Measurements from ENCODE around the gene ZNF223.
A peak's percentile ranks its signal among the peaks of the same experiment; 100 is the strongest.

ZNF223 gene

DNA sequence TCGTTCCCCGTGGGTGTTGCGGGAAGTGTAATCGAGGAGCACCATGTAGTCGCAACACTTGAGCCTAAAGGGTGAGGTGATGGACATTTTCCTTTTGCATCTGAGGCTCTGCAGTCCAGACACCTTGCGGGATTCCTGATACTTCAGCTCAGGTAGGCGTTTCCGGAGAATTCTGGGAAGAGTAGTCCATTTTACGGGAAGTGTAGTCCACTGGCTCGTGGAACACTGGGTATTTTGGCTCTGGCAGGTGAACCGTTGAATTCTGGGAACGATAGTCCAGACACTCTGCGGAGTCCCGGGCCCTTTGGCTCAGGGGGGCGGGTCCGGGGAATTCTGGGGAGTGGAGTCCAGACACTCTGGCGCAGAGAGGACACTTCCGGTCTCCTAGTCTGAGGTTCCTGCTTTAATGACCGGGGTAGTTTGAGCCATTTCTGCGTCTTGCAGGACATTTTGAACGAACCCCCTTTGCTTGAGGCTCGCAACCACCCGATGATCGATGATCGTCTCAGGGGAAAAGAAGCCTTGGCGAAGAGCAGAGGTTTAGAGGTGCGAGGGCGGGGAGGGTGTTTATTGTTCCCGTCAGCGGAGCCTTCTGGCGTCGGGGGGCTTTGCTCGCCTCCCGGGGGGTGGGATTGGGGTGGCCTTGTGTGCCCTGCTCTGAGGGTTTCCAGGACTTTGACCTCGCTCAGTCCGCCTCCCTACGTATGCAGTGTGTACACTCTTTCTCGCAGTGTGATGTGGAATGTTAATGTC lies at the start of gene ZNF223:
Gene ZNF223, plus strand, starts transcription at position 387 of the 753 bp plus-strand sequence. CDS start 3,141 bp downstream, outside the sequence.
- TF ChIP-seq CTCF (IDR thresholded peaks at IDR 0.05; ENCODE audit: insufficient read depth, low read length, poor library complexity, severe bottlenecking) (no peak), EZH2phosphoT487 (conservative IDR thresholded peaks at IDR 0.05; ENCODE audit: low read length) (no peak)
- Histone ChIP-seq H3K27me3 (ENCODE audit: low read length) (no peaks in the 10 kb centered on the region), H3K4me3 (ENCODE audit: insufficient read depth, low read length, poor library complexity, severe bottlenecking) (no peak within 1 kb of the TSS), H3K9me3 (ENCODE audit: insufficient read depth, low read length) (no peaks in the 10 kb centered on the region), H3K9ac (ENCODE audit: low read length) (no peak within 1 kb of the TSS), H3K4me2 (ENCODE audit: low read depth, low read length, poor library complexity, severe bottlenecking) (no peak within 1 kb of the TSS), H3K36me3 (ENCODE audit: low read length) (no peaks in the 10 kb centered on the region), H3K79me2 (ENCODE audit: insufficient read depth, low read length) (no peaks in the 10 kb centered on the region), H3F3A (ENCODE audit: insufficient read depth) (no peaks in the 10 kb centered on the region), H4K20me1 (ENCODE audit: low read depth, low read length) (no peaks in the 10 kb centered on the region), H3K27ac (ENCODE audit: low read depth, low read length) (no peak within 1 kb of the TSS), H2AFZ (ENCODE audit: low read depth, low read length, severe bottlenecking) (no peak within 1 kb of the TSS), H3K9me2 (replicated peaks; ENCODE audit: insufficient read depth, low read length) (no peaks in the 10 kb centered on the region)

GRCh38 chr19:44002212-44002565 lies 49.6 kb upstream of the ZNF223 start:
- no peaks in the 10 kb centered on the region for H3K9me3 ChIP-seq (ENCODE audit: insufficient read depth, low read length)
- H3K27ac ChIP-seq (ENCODE audit: low read depth, low read length): no peak overlapping the region
- TF ChIP-seq CTCF (IDR thresholded peaks at IDR 0.05; ENCODE audit: insufficient read depth, low read length, poor library complexity, severe bottlenecking) (no peak), EZH2phosphoT487 (conservative IDR thresholded peaks at IDR 0.05; ENCODE audit: low read length) (no peak)
- 0 out of 2 replicates have a peak, but pooled peaks cover 2% of the 10 kb centered on the region for H3K36me3 ChIP-seq (ENCODE audit: low read length)
- peak overlapping the region; percentile 55 for H3K4me2 ChIP-seq (ENCODE audit: low read depth, low read length, poor library complexity, severe bottlenecking)
- peaks cover 4% of the 10 kb centered on the region; the same call in 1 of the 2 replicates for H3K79me2 ChIP-seq (ENCODE audit: insufficient read depth, low read length)
- no peaks in the 10 kb centered on the region for H3K27me3 ChIP-seq (ENCODE audit: low read length)
- peak overlapping the region; percentile 80 for H3K4me3 ChIP-seq (ENCODE audit: insufficient read depth, low read length, poor library complexity, severe bottlenecking)
- no peaks in the 10 kb centered on the region for H3K9me2 ChIP-seq (replicated peaks; ENCODE audit: insufficient read depth, low read length)
- peak overlapping the region; percentile 59 for H3K9ac ChIP-seq (ENCODE audit: low read length)
- H4K20me1 ChIP-seq (ENCODE audit: low read depth, low read length): no peaks in the 10 kb centered on the region
- peak overlapping the region; percentile 82 for H2AFZ ChIP-seq (ENCODE audit: low read depth, low read length, severe bottlenecking)
- no peaks in the 10 kb centered on the region for H3F3A ChIP-seq (ENCODE audit: insufficient read depth)

GRCh38 chr19:44002566-44003460 lies 49.0 kb upstream of the ZNF223 start, which contains the start of gene ZNF230:
ZNF230 (plus strand) TSS chr19:44002957; CDS start chr19:44007079, 4,122 bp downstream.
- peak within 1 kb of the TSS; percentile 55 for H3K4me2 ChIP-seq (ENCODE audit: low read depth, low read length, poor library complexity, severe bottlenecking)
- no peaks in the 10 kb centered on the region for H3F3A ChIP-seq (ENCODE audit: insufficient read depth)
- TF ChIP-seq CTCF (IDR thresholded peaks at IDR 0.05; ENCODE audit: insufficient read depth, low read length, poor library complexity, severe bottlenecking): no peak
- TF ChIP-seq EZH2phosphoT487 (conservative IDR thresholded peaks at IDR 0.05; ENCODE audit: low read length): no peak
- H3K9me3 ChIP-seq (ENCODE audit: insufficient read depth, low read length): no peaks in the 10 kb centered on the region
- H3K79me2 ChIP-seq (ENCODE audit: insufficient read depth, low read length): peaks cover 4% of the 10 kb centered on the region; the same call in 1 of the 2 replicates
- peak within 1 kb of the TSS; percentile 80 for H3K4me3 ChIP-seq (ENCODE audit: insufficient read depth, low read length, poor library complexity, severe bottlenecking)
- H2AFZ ChIP-seq (ENCODE audit: low read depth, low read length, severe bottlenecking): peak within 1 kb of the TSS; percentile 82
- H3K9ac ChIP-seq (ENCODE audit: low read length): peak within 1 kb of the TSS; percentile 59
- H3K9me2 ChIP-seq (replicated peaks; ENCODE audit: insufficient read depth, low read length): no peaks in the 10 kb centered on the region
- H4K20me1 ChIP-seq (ENCODE audit: low read depth, low read length): no peaks in the 10 kb centered on the region
- no peaks in the 10 kb centered on the region for H3K27me3 ChIP-seq (ENCODE audit: low read length)
- H3K36me3 ChIP-seq (ENCODE audit: low read length): 0 out of 2 replicates have a peak, but pooled peaks cover 2% of the 10 kb centered on the region
- H3K27ac ChIP-seq (ENCODE audit: low read depth, low read length): 0 out of 2 replicates have a peak within 1 kb of the TSS, but pooled peaks have one; percentile 5

All from SU-DHL-6 (cell line).